Fibroblast of skin of back (primary cell): ENCODE measurements around the gene FAM24B. TPM values are rescaled to one million over a fixed set of nuclear protein-coding genes. Genes with fewer than 3 reads are reported as not detected.
"Not testable (repeated sequence)": the region's sequence is repeated elsewhere in the genome, so short reads cannot be mapped to it uniquely, and the experiment has no call there.

Source experiments
- DNase-seq: peaks from one replicate; pipeline ENCODE4 v3.0.0-alpha.2; 2013
- polyA plus RNA-seq, 2 experiments: library from polyadenylated mRNA; unstranded; fragments of 120-200 nt; gene quantifications; one replicate each; pipeline ENCODE4 v1.2.1, GENCODE V29; 2013; ENCODE audit not compliant: insufficient read length in 2 of 2

The FAM24B gene, protein sequence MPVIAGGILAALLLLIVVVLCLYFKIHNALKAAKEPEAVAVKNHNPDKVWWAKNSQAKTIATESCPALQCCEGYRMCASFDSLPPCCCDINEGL
- 4.1 TPM for polyA plus RNA-seq (2013, experiment 1 of 2; ENCODE audit: insufficient read length)
- 2.6 TPM for polyA plus RNA-seq (2013, experiment 2 of 2; ENCODE audit: insufficient read length)

DNA sequence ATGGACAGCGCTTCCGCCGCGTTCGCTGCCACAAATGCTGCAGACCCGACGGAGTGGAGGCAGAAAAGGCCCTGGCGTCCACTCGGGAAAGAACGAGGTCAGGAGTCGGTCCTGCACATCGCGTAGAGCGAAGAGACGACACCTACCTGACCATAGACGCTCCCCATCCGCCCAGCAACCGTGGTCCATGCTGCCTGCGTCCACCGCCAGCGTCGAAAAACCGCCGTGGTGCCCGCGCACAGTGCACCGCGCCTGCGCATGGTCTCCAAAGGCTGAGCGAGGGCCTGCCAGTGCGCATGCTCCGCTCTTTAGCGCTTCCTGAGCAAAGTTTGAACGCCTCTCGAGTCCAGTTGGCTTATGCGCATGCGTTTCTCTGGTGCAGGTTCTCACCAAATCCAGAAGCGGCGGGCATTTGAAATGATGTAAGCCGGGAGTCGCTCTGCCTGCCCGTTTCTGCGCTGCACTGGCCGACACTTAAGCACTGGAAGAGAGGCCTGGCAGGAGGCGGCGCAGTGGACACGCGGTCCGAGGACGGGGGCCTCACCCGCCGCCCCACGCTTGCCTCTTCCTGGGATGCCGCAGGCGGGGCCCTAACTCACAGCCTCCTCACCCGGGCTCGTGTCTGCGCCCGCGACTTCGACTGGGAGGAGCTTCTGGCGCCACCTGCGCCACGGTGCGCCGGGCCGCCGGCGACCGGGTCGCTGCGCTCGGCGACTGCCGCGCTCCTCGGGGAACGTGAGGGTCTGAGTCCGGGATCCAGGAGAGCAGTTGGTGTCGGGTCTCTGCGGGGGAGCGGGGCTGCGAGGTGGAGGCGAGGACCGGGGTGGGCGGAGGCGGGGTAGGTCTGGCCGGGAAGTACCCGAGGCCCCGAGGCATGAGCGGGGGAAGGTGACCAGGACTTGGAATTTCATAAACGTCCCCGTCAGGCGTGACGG is at the start of gene FAM24B:
Gene FAM24B (minus strand): TSS at position 243 of the 935 bp plus-strand sequence. CDS start 29,066 bp downstream, outside the sequence.
- peak; percentile 98 for DNase-seq

DNA sequence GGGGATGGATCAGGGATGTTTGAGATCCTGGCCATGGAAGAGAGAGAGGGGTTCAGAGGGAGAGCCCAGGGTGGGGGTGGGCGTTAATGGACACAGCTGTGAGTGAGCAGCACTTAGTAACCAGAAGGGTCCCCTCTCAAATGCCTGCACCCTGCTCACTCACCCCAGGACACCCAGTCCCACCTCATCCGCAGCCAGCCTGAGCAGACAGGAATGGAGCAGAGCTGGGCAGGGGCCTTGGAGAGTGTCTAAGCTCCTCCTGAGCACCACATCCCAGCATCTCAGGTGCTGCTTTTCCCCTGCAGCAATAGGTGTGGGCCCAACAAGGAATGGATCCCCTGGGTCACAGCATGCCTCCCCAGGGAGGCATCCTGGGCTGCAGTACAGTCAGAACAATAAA is 36.3 kb upstream of the FAM24B start:
- no peak for DNase-seq

DNA sequence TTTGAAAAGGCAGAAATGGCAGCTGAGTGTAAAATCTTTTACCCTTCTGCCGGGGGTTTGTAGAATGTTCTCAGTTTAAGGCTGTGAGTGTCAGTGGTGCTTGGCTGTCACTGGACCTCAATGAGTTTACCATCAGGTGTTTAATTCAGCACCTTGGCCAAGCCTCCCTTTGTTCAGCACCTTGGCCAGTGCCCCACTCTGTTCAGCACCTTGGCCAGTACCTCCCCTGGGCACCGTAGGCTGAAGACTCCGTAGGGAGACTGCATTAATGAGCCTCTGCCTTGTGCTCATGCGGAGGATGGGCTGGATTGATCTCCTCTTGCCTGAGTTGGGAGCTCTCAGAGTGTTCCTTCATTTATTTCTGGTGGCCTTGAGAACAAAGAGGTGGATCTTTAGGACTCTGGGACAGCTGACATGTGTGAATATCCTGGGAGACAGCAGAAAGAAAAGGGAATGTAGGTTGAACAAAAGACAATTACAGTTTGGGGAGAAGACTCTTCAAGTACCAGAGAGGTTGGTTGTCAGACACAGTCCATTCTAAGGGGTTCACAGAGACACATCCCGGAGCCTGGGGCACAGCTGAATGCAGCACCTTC is 32.6 kb upstream of the FAM24B start:
- DNase-seq: peak; percentile 50

DNA sequence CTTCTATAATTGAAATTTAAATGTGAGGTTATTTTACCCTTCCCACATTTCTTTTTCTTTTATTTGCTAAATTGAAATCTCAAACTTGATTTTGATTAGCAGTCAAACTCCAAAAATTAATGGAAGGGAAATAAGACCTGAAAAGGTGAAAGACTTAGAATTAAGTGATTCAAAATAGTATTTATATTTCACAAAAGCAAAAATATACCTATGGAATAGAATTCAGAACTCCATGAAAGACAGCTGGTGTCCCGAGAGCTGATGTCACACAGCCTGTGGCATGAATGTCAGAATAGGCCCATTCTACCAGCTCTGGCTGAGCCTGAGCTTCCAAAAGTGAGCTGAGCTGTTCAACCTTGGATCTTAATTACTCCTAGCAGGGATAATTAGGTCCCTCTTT is 30.9 kb upstream of the FAM24B start, which contains the start of gene FAM24A:
Gene FAM24A (plus strand): TSS at position 301 of the 400 bp plus-strand sequence. CDS start 1,025 bp downstream, outside the sequence.
- no peak for DNase-seq

DNA sequence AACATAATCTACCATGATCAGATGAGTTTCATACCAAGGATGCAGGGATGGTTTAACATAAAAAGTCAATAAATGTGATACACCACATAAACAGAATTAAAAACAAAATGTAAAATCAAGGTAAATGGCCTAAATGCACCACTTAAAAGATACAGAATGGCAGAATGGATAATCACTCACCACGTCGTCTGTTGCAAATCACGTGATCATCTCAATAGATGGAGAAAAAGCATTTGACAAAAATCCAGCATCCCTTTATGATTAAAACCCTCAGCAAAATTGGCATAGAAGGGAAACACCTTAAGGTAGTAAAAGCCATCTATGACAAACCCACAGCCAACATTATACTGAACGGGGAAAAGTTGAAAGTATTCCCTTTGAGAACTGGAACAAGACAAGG is 24.5 kb upstream of the FAM24B start:
- not testable (repeated sequence) for DNase-seq

DNA sequence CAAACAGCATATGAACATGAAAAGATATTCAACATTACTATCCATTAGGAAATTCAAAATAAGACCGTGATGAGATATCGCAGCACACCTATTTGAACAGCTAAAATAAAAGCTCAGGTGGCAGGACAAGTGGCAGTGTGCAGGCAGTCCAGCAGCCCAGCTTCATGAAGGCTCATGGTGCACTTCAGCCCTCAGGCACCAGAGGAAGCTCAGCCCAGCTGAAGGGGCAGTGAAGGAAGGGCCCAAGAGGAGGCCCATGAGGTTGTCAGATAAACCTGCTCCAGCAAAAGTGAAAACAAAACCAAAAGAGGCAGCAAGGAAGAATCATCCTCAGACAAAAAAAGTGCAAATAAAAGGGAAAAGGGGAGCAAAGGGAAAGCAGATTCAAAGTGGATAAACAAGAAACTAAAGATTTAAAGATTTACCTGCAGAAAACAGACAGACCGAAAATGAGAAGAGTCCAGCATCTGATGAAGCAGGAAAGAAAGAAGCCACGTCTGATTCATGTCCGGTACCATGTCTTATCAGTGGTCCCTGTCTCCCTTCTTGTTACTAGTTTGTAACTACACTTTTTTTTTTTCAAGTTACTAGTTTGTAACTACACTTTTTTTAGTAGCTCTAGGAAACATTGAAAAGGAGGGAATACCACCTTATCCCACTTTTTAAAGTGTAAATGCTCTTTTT is 15.0 kb upstream of the FAM24B start:
- DNase-seq: no peak

DNA sequence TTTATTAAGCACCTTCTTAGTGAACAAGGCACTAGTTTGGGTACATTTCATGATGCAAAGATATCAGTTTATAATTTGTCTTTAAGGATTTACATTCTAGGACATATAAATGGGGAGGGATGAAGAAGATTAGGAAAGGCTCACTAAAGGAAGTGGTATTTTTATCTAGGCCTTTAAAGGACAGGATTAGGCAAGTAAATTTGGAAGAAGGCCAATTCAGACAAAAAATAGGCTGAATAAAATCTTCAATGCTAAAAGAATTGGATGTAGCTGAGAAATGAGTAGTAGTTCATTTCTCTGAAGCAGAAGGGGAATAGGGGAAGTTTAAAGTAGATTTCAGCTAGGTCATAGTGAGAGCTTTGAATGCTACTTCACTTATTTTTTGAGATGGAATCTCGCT is 4.8 kb upstream of the FAM24B start:
- no peak for DNase-seq

DNA sequence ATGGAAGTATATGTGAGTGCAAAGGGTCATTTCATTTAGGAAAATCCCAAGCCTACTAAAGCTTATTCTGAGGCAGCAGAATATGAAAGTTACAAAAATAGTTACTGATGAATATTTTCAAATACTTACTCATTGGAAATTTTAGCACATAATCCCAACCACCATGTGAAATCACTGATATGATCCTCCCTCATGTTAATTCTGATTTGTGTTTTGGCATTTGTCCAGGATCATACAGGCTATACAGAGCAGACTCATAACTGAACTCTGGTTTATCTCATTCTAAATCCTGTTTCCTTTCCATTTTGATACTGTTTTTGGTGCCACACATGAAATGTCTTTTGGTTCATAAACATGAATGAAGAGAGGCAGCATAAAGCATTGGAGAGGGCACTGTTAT is 3.4 kb upstream of the FAM24B start:
- DNase-seq: no peak

DNA sequence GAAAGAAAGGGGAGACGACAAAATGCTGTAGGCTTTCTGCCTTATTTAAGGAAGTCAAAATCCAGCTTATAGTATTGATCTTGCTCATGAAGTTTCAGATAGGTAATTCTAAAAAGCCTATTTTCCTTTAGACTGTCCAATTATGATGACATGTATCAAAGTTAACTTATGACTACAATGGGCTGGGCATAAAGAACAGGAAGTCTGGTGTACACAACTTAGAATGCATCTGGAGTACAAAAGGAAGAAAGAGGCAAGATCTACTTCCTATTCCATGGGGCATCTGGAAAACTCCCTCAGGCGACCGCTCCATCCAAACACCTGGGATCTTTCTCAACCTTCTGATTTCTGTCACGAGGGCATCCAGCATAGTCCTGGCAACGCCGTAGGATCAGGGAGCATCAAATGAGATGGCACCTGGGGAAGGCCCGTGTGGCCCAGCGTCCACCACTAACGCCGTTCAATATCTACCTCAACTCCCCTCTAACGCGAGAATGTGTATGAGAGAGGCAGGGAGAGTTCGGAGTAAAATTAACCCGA is 512 bp downstream of the FAM24B start:
- no peak for DNase-seq

DNA sequence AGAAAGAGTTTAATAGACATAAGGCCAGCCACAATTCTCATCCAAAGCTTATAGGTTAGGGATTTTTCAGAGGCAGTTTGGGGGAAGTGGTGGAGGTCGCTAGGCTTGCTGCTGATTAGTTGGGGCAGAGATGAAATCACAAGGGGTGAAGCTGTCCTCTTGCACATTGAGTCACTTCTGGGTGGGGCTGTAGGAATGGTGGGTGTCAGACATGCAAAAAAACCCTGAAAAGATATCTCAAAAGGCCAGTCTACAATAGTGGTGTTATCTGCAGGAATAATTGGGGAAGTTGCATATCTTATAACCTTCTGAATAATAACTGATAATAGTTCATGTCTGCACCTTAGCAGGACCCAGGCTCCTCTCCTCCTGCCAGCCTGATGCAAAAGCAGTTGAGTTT is 2.1 kb downstream of the FAM24B start:
- no peak for DNase-seq

DNA sequence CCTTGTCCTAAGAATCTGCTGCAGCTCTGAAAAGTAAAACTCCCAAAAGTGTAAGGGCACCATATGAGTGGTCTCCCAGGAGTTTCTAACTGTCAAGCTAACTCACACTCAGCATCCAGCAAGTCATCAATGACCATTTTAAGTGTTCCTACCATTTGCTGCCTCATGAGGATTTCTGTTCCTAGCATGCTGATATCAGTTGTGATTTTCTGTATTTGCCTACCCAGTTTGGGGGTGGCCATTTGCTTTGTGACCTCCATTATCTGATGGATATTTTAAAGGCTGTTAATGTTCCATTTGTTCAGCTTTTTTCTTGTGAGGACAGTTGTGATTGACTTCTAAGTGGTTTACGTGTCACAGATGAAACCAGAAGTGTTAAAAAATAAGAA is 2.9 kb downstream of the FAM24B start:
- no peak for DNase-seq

DNA sequence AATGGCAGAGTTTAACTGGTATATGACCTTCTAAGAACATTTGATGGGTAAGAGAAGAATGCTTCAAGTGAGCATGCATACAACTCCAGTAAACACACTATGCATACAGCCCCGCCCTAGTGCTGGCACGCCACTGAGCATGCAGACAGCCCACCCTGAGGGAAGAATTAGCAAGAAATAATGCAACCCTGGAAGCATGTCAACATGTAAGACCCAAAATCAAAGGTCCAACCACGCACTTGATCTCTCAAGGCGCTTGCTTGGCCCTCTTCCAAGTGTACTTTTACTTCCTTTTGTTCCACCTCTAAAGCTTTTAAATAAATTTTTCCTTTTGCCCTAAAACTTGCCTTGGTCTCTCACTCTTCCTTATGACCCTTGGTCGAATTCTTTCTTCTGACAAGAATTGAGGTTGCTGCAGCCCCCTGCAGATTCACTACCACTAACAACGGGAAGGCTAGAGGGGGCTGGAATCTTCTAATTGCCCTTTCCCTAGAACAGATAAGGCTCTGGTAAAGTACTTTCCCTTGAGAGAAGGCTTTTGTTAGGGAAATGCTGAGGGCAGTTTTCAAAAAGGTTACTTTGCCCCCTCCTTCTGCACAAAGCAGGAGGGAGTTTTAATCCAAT is 3.4 kb downstream of the FAM24B start:
- DNase-seq: no peak

DNA sequence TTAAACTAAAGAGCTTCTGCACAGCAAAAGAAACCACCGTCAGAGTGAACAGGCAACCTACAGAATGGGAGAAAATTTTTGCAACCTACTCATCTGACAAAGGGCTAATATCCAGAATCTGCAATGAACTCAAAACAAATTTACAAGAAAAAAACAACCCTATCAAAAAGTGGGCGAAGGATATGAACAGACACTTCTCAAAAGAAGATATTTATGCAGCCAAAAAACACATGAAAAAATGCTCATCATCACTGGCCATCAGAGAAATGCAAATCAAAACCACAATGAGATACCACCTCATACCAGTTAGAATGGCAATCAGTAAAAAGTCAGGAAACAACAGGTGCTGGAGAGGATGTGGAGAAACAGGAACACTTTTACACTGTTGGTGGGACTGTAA is 7.4 kb downstream of the FAM24B start:
- not testable (repeated sequence) for DNase-seq

DNA sequence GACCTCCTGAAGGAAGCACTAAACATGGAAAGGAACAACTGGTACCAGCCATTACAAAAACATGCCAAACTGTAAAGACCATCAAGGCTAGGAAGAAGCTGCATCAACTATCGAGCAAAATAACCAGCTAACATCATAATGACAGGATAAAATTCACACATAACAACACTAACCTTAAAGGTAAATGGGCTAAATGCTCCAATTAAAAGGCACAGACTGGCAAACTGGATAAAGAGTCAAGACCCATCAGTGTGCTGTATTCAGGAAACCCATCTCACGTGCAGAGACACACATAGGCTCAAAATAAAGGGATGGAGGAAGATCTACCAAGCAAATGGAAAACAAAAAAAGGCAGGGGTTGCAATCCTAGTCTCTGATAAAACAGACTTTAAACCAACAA is 10.6 kb downstream of the FAM24B start:
- DNase-seq: not testable (repeated sequence)

DNA sequence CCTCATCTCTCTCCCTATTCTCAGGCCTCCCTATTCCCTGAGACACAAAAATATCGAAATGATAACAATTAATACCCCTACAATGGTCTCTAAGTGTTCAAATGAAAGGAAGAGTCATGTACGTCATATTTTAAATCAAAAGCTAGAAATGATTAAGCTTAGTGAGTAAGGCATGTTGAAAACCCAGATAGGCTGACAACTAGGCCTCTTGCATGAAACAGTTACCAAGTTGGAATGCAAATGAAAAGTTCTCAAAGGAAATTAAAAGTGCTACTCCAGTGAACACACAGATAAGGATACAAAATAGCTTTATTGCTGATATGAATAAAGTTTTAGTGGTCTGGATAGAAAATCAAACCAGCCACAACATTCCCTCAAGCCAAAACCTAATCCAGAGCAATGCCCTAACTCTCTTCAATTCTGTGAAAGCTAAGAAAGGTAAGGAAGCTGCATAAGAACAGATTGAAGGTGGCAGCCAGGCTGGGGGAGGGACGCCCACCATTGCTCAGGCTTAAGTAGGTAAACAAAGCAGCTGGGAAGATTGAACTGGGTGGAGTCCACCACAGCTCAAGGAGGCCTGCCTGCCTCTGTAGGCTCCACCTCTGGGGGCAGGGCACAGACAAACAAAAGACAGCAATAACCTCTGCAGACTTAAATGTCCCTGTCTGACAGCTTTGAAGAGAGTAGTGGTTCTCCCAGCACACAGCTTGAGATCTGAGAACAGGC is 12.5 kb downstream of the FAM24B start:
- not testable (repeated sequence) for DNase-seq

DNA sequence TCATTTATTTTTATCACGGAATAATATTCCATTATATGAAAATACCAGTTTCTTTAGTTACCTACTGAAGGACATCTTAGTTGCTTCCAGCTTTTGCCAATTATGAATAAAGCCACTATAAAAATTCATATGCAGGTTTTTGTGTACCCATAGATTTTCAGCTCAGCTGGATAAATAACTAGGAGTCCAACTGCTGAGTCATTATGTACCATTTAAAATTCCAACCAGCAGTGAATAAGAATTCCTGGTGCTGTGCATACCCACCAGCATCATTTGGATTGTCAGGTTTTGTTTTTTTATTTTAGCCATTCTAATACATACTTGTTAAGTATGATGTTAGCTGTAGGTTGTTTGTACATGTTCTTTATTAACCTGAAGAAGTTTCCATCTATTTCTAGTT is 14.5 kb downstream of the FAM24B start:
- peak; percentile 79 for DNase-seq

DNA sequence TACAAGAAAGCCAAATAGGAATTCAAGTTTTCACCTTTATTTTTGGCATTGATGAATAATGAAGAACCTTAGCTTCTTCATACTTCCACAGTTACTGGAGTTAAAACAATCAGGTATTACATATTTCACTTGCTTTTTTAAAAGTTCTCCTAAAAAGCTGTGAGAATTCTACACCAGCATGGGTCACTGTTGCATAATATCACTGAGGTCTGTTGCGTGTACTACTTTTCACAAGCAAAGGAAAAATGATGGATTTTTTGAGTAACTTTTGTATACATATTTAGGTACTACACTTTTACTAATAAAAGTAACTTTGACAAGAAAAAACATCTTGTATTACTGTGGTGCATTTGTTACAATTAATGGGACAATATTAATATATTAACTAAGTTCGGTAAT is 15.2 kb downstream of the FAM24B start:
- no peak for DNase-seq

DNA sequence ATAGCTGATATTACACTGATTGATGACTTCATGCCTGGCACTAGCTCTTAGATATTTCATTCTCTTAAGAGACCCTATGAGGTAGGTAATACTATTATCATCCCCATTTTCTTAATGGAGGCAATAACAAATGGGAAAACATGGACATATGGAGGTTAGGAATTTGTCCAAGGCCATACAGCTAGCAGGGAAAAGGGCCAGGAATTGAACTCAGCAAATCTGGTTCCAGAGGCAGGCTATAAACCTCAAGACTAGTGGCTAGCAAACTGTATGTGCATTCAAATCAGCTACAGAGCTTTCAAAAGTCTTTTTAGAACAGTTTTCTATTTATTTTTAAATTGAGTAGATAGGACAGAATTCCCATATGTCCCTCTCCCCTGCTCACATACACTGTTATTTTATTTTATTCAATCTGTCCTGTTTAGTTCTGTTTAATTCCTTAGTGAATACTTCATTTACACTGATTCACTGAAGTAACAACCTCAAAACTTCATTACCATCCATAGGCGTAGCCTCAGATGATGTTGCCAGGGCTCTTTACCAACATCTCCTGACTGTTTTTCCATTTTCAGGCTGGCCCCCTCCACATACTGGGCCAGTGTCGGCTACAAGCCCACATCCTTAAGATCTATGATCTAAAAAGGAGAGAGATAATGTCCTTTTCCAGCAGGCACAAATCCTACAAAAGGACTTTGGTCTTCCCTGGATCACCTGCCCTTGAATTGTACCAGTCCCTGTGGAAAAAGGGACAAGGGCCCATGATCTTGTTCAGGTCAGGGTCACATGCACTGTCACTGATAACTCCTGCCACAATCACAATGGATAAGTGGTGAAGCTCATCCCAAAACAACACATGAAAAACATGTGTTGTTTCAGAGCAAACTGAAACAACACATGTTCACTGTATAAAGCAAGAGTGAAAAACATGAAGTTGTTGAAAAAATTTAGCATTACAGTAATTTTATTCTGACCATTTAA is 15.9 kb downstream of the FAM24B start:
- no peak for DNase-seq

DNA sequence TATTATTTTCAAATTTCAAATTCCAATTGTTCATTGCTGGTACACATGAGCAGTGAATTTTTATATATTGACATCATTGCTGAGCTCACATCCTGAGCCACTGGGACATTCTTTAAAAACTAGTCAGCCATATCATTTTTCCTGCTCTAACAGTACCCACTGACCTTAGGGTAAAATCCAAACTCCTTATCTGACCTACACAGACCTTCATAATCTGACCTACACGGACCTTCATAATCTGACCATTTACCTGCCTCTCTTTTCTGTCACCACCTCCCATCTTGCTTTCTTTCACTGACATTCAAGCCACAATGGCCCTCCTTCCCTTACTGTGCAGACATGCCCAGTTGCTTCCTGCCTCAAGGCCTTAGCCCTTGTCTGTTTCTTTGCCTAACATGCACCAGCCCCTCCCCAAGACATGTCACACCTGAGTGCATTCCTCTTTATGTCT is 17.6 kb downstream of the FAM24B start:
- peak; percentile 83 for DNase-seq

DNA sequence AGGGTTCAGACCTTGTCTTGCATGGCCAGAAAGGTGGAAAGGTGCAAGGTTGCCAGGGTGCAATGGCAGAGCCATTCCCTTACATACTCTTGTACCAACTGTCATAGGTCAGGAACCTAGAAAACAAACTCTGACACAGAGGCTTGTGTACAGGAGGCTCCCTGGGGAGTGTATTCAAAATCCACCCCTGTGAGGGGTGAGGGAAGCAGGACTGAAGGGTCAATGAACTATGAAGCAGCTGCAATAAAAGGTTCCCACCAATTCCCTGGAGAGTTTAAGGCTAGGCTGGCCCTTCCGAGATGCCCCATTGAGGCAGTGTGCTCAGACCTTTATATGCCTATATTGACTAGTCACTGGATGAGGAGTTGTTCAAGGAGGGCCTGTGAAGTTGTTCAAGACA is 19.9 kb downstream of the FAM24B start:
- no peak for DNase-seq
